GM12878 (cell line): ENCODE results near the gene CEP170B. TPM values are rescaled to one million over a fixed set of nuclear protein-coding genes. Genes with fewer than 3 reads are reported as not detected.

ENCODE experiments used
- BCL11A ChIP-seq: IDR thresholded peaks from 2 replicates; pipeline ENCODE4 v1.6.1; 2011; ENCODE audit warnings: low read depth, low read length
- CTCF ChIP-seq, 3 experiments: IDR thresholded peaks in 2 of 3; conservative IDR thresholded peaks in 1 of 3; 2 replicates each; pipeline ENCODE4 v1.5.1; 2011; ENCODE audit warnings: low read depth in 3 of 3, low read length in 3 of 3, mild to moderate bottlenecking in 3 of 3, control low read depth in 2 of 3, moderate library complexity in 2 of 3, inconsistent platforms in 1 of 3, mixed read lengths in 1 of 3; ENCODE audit not compliant: control insufficient read depth in 2 of 3, insufficient read depth in 1 of 3; ENCODE audit errors: extremely low read depth in 1 of 3
- GATAD2B ChIP-seq: fragments of 450-650 bp; conservative IDR thresholded peaks from 2 replicates; pipeline ENCODE4 v1.6.1; 2017; ENCODE audit warnings: low read depth, mild to moderate bottlenecking, moderate library complexity
- IKZF2 ChIP-seq, 2 experiments: fragments of 450-650 bp; IDR thresholded peaks; 2 replicates each; pipeline ENCODE4 v1.6.1; 2017; ENCODE audit warnings: mild to moderate bottlenecking in 2 of 2, moderate library complexity in 2 of 2
- KAT2A ChIP-seq: conservative IDR thresholded peaks from 2 replicates; pipeline ENCODE4 v1.6.1; 2011; ENCODE audit warnings: low read depth, low read length; ENCODE audit not compliant: control insufficient read depth
- KDM1A ChIP-seq: fragments of 200-600 bp; sonication (generic); IDR thresholded peaks from 2 replicates; pipeline ENCODE4 v1.6.1; 2016; ENCODE audit warnings: borderline replicate concordance
- MEF2A ChIP-seq: IDR thresholded peaks from 2 replicates; pipeline ENCODE4 v1.6.1; 2011; ENCODE audit warnings: low read depth, mild to moderate bottlenecking, low read length, moderate library complexity; ENCODE audit not compliant: insufficient read depth
- NFXL1 ChIP-seq: fragments of 450-650 bp; IDR thresholded peaks from 2 replicates; pipeline ENCODE4 v1.6.1; 2017; ENCODE audit warnings: antibody characterized with exemption, mild to moderate bottlenecking, borderline replicate concordance
- NRF1 ChIP-seq: conservative IDR thresholded peaks from 2 replicates; pipeline ENCODE4 v1.6.1; 2011; ENCODE audit warnings: mild to moderate bottlenecking, low read depth, low read length, improper control_type of control experiment
- RB1 ChIP-seq: fragments of 450-650 bp; formaldehyde crosslinking; IDR thresholded peaks from 2 replicates; pipeline ENCODE4 v1.6.1; 2017; ENCODE audit warnings: mild to moderate bottlenecking, borderline replicate concordance
- SIX5 ChIP-seq: IDR thresholded peaks from 2 replicates; pipeline ENCODE4 v1.6.1; 2011; ENCODE audit warnings: mild to moderate bottlenecking, low read depth, low read length, moderate library complexity; ENCODE audit not compliant: severe bottlenecking
- SMARCA5 ChIP-seq: fragments of 450-650 bp; IDR thresholded peaks from 2 replicates; pipeline ENCODE4 v1.6.1; 2017; ENCODE audit warnings: mild to moderate bottlenecking
- SUPT20H ChIP-seq: IDR thresholded peaks from 2 replicates; pipeline ENCODE4 v1.6.1; 2011; ENCODE audit warnings: low read depth, mild to moderate bottlenecking, low read length, moderate library complexity, borderline replicate concordance; ENCODE audit not compliant: control insufficient read depth
- ZNF207 ChIP-seq: fragments of 450-650 bp; IDR thresholded peaks from 2 replicates; pipeline ENCODE4 v1.6.1; 2014; ENCODE audit warnings: antibody characterized with exemption, mild to moderate bottlenecking, borderline replicate concordance
- polyA plus RNA-seq, 11 experiments: library from polyadenylated mRNA; depleted of rRNA in 4 of 11; unstranded in 6 of 11; stranded (reverse) in 5 of 11; fragments of >200 nt; fragmentation: Nextera tagmentation in 4 of 11; fragmentation: Illumina TruSeq in 1 of 11; extraction: Ambion mirVana in 4 of 11; extraction: Trizol in 1 of 11; gene quantifications; 1 replicate in 1 of 11; 2 replicates in 10 of 11; pipeline versions ENCODE4 v1.2.1 to v1.2.3, GENCODE V29; 2011 to 2016; ENCODE audit warnings: inconsistent platforms in 2 of 11, missing spikeins in 2 of 11, low read depth in 1 of 11
- total RNA-seq, 4 experiments: library from RNA; depleted of rRNA in 3 of 4; stranded (reverse); fragments of >200 nt in 3 of 4; fragmentation: Illumina TruSeq in 1 of 4; extraction: Trizol in 1 of 4; gene quantifications; 2 replicates each; pipeline versions ENCODE4 v1.2.1 to v1.2.3, GENCODE V29; 2013 to 2021
- TF ChIP-seq, protein P1 (sequence below): IDR thresholded peaks from 2 replicates; pipeline ENCODE4 v1.6.1; 2011; ENCODE audit warnings: borderline replicate concordance, low read depth, mild to moderate bottlenecking, moderate library complexity, mixed read lengths, low read length; ENCODE audit not compliant: insufficient read depth; ENCODE audit errors: extremely low read length

CEP170B gene
- total and polyA plus RNA-seq, 10 of the 15 experiments (the other 5 are each of a cell fraction or from before 2014, with no cell fraction given) = 0.01 to 0.44 (median 0.05) TPM; not detected in 4

- TF ChIP-seq GATAD2B (no peak), SMARCA5 (no peak), KDM1A (no peak), NFXL1 (no peak), NRF1 (no peak), IKZF2 (IDR thresholded peaks at IDR 0.05) (no peak), BCL11A (no peak), KAT2A (no peak), SUPT20H (no peak), RB1 (no peak), ZNF207 (no peak), MEF2A (no peak), CTCF (IDR thresholded peaks at IDR 0.05 in 2 of 3, conservative IDR thresholded peaks at IDR 0.05 in 1 of 3; ENCODE audit: control insufficient read depth in 2 of 3, extremely low read depth in 1 of 3, insufficient read depth in 1 of 3, low read depth in 3 of 3, low read length in 3 of 3) (no peak), SIX5 (no peak)
- TF ChIP-seq, protein P1, sequence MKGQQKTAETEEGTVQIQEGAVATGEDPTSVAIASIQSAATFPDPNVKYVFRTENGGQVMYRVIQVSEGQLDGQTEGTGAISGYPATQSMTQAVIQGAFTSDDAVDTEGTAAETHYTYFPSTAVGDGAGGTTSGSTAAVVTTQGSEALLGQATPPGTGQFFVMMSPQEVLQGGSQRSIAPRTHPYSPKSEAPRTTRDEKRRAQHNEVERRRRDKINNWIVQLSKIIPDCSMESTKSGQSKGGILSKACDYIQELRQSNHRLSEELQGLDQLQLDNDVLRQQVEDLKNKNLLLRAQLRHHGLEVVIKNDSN = no peak
Measured at GRCh38 chr14:104938436-104938835, 73.4 kb downstream of the CEP170B start (continued).
